ENCODE measurements around the gene IL27RA.

The IL27RA gene

GRCh38 chr19:14061751-14062557 is 30.4 kb downstream of the IL27RA start, which contains the start of gene PALM3:
Gene PALM3 (minus strand): TSS chr19:14062076. CDS start chr19:14061980, 96 bp downstream.
- CTCF ChIA-PET = no interaction called here
- POLR2A ChIA-PET = no interaction called here
- TF ChIP-seq SP1 (IDR thresholded peaks at IDR 0.05) = no peak
- no peak for TF ChIP-seq HDGF (IDR thresholded peaks at IDR 0.05; ENCODE audit: borderline replicate concordance)
- DNase-seq (ENCODE audit: extremely low spot score) = no peak

GRCh38 chr19:14062558-14062855 is 30.9 kb downstream of the IL27RA start:
- DNase-seq (ENCODE audit: extremely low spot score) = no peak
- ChIA-PET CTCF (no interaction called here), POLR2A (no interaction called here)
- TF ChIP-seq CTBP1 (IDR thresholded peaks at IDR 0.05; ENCODE audit: borderline replicate concordance) (no peak), HDGF (IDR thresholded peaks at IDR 0.05; ENCODE audit: borderline replicate concordance) (no peak), ZNF384 (IDR thresholded peaks at IDR 0.05) (no peak), NFRKB (IDR thresholded peaks at IDR 0.05) (no peak), LEF1 (IDR thresholded peaks at IDR 0.05; ENCODE audit: borderline replicate concordance) (no peak)

GRCh38 chr19:14063105-14063504 is 31.5 kb downstream of the IL27RA start:
- TF ChIP-seq SP1 (IDR thresholded peaks at IDR 0.05) (no peak), FOXA1 (IDR thresholded peaks at IDR 0.05) (no peak), L3MBTL2 (conservative IDR thresholded peaks at IDR 0.05) (no peak), TARDBP (IDR thresholded peaks at IDR 0.05) (no peak), ELF4 (IDR thresholded peaks at IDR 0.05) (no peak), FOXK2 (IDR thresholded peaks at IDR 0.05) (no peak), BHLHE40 (IDR thresholded peaks at IDR 0.05; ENCODE audit: borderline replicate concordance) (no peak), NFRKB (IDR thresholded peaks at IDR 0.05) (no peak), ARNT (IDR thresholded peaks at IDR 0.05) (no peak), CTBP1 (IDR thresholded peaks at IDR 0.05; ENCODE audit: borderline replicate concordance) (no peak), ZNF384 (IDR thresholded peaks at IDR 0.05) (no peak), HDGF (IDR thresholded peaks at IDR 0.05; ENCODE audit: borderline replicate concordance) (no peak), PKNOX1 (IDR thresholded peaks at IDR 0.05) (no peak), FOXM1 (IDR thresholded peaks at IDR 0.05; ENCODE audit: borderline replicate concordance) (no peak), SUZ12 (IDR thresholded peaks at IDR 0.05) (no peak), LEF1 (IDR thresholded peaks at IDR 0.05; ENCODE audit: borderline replicate concordance) (no peak)
- CTCF ChIA-PET = no interaction called here
- POLR2A ChIA-PET = no interaction called here
- no peak for DNase-seq (ENCODE audit: extremely low spot score)

- CTCF ChIA-PET = no interaction called here
- TF ChIP-seq ELF4 (IDR thresholded peaks at IDR 0.05) = no peak
- TF ChIP-seq ZNF384 (IDR thresholded peaks at IDR 0.05) = no peak
- TF ChIP-seq FOXA1 (IDR thresholded peaks at IDR 0.05) = no peak
- TF ChIP-seq CTBP1 (IDR thresholded peaks at IDR 0.05; ENCODE audit: borderline replicate concordance) = no peak
- no peak for TF ChIP-seq ARNT (IDR thresholded peaks at IDR 0.05)
- no peak for TF ChIP-seq BHLHE40 (IDR thresholded peaks at IDR 0.05; ENCODE audit: borderline replicate concordance)
- no peak for TF ChIP-seq TARDBP (IDR thresholded peaks at IDR 0.05)
- TF ChIP-seq L3MBTL2 (conservative IDR thresholded peaks at IDR 0.05) = no peak
- POLR2A ChIA-PET = no interaction called here
- DNase-seq (ENCODE audit: extremely low spot score) = no peak
Observed at GRCh38 chr19:14066134-14066533, 34.6 kb downstream of the IL27RA start.

GRCh38 chr19:14070268-14071050 is 38.9 kb downstream of the IL27RA start:
- CTCF ChIA-PET = interaction anchor here (0.6 to 1.5 kb wide), 4 partner anchors 11 to 422 kb away, joined by 3 to 4 read pairs (median 3); no protein-coding TSS in a partner anchor
- TF ChIP-seq FOXK2 (IDR thresholded peaks at IDR 0.05) = no peak
- TF ChIP-seq FOXA1 (IDR thresholded peaks at IDR 0.05) = no peak
- no peak for TF ChIP-seq NFRKB (IDR thresholded peaks at IDR 0.05)
- TF ChIP-seq LEF1 (IDR thresholded peaks at IDR 0.05; ENCODE audit: borderline replicate concordance) = no peak
- no peak for TF ChIP-seq SP1 (IDR thresholded peaks at IDR 0.05)
- TF ChIP-seq ELF4 (IDR thresholded peaks at IDR 0.05) = no peak
- no peak for TF ChIP-seq HDGF (IDR thresholded peaks at IDR 0.05; ENCODE audit: borderline replicate concordance)
- no peak for TF ChIP-seq FOXM1 (IDR thresholded peaks at IDR 0.05; ENCODE audit: borderline replicate concordance)
- TF ChIP-seq ZNF384 (IDR thresholded peaks at IDR 0.05) = no peak
- TF ChIP-seq SUZ12 (IDR thresholded peaks at IDR 0.05) = no peak
- no peak for TF ChIP-seq PKNOX1 (IDR thresholded peaks at IDR 0.05)
- no peak for TF ChIP-seq TARDBP (IDR thresholded peaks at IDR 0.05)
- DNase-seq (ENCODE audit: extremely low spot score) = no peak
- POLR2A ChIA-PET = no interaction called here

- ChIA-PET POLR2A (interaction anchor here (0.6 to 3.2 kb wide), 9 partner anchors 9 to 121 kb away, joined by 3 to 15 read pairs (median 3); partner anchors contain the start of genes ASF1B, C19orf67, DCAF15 and IL27RA), CTCF (interaction anchor here (0.6 to 2.6 kb wide), 7 partner anchors 10 to 120 kb away, joined by 3 to 13 read pairs (median 3); partner anchors contain the start of genes ASF1B and IL27RA)
- no peak for DNase-seq (ENCODE audit: extremely low spot score)
- TF ChIP-seq L3MBTL2 (conservative IDR thresholded peaks at IDR 0.05) = no peak; the same call in 1 of the 2 replicates
- no peak for TF ChIP-seq FOXM1 (IDR thresholded peaks at IDR 0.05; ENCODE audit: borderline replicate concordance)
- no peak for TF ChIP-seq TARDBP (IDR thresholded peaks at IDR 0.05)
- TF ChIP-seq ELF4 (IDR thresholded peaks at IDR 0.05) = no peak
- TF ChIP-seq LEF1 (IDR thresholded peaks at IDR 0.05; ENCODE audit: borderline replicate concordance) = no peak
- no peak for TF ChIP-seq NFRKB (IDR thresholded peaks at IDR 0.05)
- TF ChIP-seq ARNT (IDR thresholded peaks at IDR 0.05) = no peak
- TF ChIP-seq HDGF (IDR thresholded peaks at IDR 0.05; ENCODE audit: borderline replicate concordance) = no peak
- no peak for TF ChIP-seq BHLHE40 (IDR thresholded peaks at IDR 0.05; ENCODE audit: borderline replicate concordance)
- no peak for TF ChIP-seq ZNF384 (IDR thresholded peaks at IDR 0.05)
- no peak for TF ChIP-seq SUZ12 (IDR thresholded peaks at IDR 0.05)
- TF ChIP-seq SP1 (IDR thresholded peaks at IDR 0.05) = no peak
- TF ChIP-seq CTBP1 (IDR thresholded peaks at IDR 0.05; ENCODE audit: borderline replicate concordance) = no peak
- TF ChIP-seq PKNOX1 (IDR thresholded peaks at IDR 0.05) = no peak
Observed at GRCh38 chr19:14072535-14073260, 41.1 kb downstream of the IL27RA start, which contains the start of gene MISP3. Gene MISP3 (plus strand): TSS chr19:14072786. CDS start chr19:14073310, 524 bp downstream.
